Renal pelvis (tissue), 12 donors: ENCODE measurements around the gene TLR9. TPM values are rescaled to one million over a fixed set of nuclear protein-coding genes. Genes with fewer than 3 reads are reported as not detected.
"Not testable (repeated sequence)": the region's sequence is repeated elsewhere in the genome, so short reads cannot be mapped to it uniquely, and the experiment has no call there.

ENCODE experiments used
- DNase-seq: peaks from one replicate; pipeline ENCODE4 v3.0.0-alpha.2; 2013
- long read RNA-seq, 16 experiments: transcript quantifications; one replicate each; lab custom pipeline, GENCODE V29; 2026
- polyA plus RNA-seq, 3 donors: library from polyadenylated mRNA; unstranded; fragments of 120-200 nt; gene quantifications; one replicate each; pipeline ENCODE4 v1.2.1, GENCODE V29; 2013; ENCODE audit not compliant: insufficient read length in 3 of 3

The TLR9 gene
- under 1 TPM; 0.09 to 0.36 (median 0.28) TPM for polyA plus RNA-seq
- long read RNA-seq, donor 1 = 0 reads
- long read RNA-seq, donor 2 = 0 reads
- long read RNA-seq, donor 3 = 0 reads
- long read RNA-seq, donor 4 = 0 reads
- long read RNA-seq, donor 5, partial matches to known transcripts = 0 of 1 reads
- long read RNA-seq, donor 5, other reads (novel, unspliced or antisense) = 0 of 1 reads
- long read RNA-seq, donor 6 = 0 reads
- long read RNA-seq, donor 7 = 0 reads
- long read RNA-seq, donor 8 = 0 reads
- long read RNA-seq, donor 9, partial matches to known transcripts = 0 of 1 reads
- long read RNA-seq, donor 9, other reads (novel, unspliced or antisense) = 0 of 1 reads
- long read RNA-seq, donor 10 = 0 reads
- long read RNA-seq, donor 11, partial matches to known transcripts = 0 of 1 reads
- long read RNA-seq, donor 11, other reads (novel, unspliced or antisense) = 0 of 1 reads
- long read RNA-seq, donor 12 = 0 reads
- long read RNA-seq, donor 13 = 0 reads
- long read RNA-seq, donor 14 = 0 reads
- long read RNA-seq, donor 15, partial matches to known transcripts = 0 of 1 reads
- long read RNA-seq, donor 15, other reads (novel, unspliced or antisense) = 0 of 1 reads
- long read RNA-seq, donor 16 = 0 reads

GRCh38 chr3:52225452-52226228, at the start of gene TLR9:
TSS of gene TLR9 (minus strand) at chr3:52225645. CDS start at chr3:52225529, 116 bp downstream.
- no peak for DNase-seq

- DNase-seq = not testable (repeated sequence)
Observed at GRCh38 chr3:52274781-52275180, 49.3 kb upstream of the TLR9 start.

GRCh38 chr3:52272831-52273230, 47.4 kb upstream of the TLR9 start:
- no peak for DNase-seq

DNA sequence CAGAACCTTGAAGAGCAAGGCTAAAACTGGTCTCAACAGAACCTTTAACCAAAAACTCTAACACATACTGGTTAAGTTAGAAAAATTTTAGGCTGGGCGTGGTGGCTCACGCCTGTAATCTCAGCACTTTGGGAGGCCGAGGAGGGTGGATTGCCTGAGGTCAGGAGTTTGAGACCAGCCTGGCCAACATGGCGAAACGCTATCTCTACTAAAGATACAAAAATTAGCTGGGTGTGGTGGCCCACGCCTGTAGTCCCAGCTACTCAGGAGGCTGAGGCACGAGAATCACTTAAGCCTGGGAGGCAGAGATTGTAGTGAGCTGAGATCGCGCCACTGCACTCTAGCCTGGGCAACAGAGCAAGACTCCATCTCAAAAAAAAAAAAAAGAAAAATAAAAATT, 46.7 kb upstream of the TLR9 start:
- not testable (repeated sequence) for DNase-seq

DNA sequence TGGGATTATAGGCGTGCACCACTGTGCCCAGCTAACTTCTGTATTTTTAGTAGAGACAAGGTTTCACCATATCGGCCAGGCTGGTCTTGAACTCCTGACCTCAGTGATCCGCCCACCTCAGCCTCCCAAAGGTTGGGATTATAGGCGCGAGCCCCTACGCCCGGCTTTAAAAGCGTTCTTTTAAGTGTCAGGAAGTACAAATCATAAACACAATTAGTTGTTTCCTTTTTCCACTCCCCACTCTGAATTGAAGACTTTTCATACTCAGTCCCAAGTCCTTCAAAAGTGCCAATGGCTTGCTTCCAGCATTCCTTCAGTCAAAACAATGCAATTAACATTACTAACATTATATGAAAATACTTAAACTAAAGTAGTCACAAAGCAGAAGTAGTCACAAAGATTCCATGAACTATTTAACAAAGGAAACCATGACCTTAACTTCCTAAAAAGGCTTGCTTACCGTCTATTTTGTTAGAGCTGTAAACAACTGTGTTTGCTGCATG, 44.9 kb upstream of the TLR9 start:
- DNase-seq = no peak

- DNase-seq = no peak
Observed at GRCh38 chr3:52269776-52270175, 44.3 kb upstream of the TLR9 start.

- no peak for DNase-seq
Observed at GRCh38 chr3:52268036-52268435, 42.6 kb upstream of the TLR9 start.

GRCh38 chr3:52265387-52265786, 39.9 kb upstream of the TLR9 start:
- no peak for DNase-seq

- no peak for DNase-seq
Observed at GRCh38 chr3:52262447-52262846, 37.0 kb upstream of the TLR9 start.

DNA sequence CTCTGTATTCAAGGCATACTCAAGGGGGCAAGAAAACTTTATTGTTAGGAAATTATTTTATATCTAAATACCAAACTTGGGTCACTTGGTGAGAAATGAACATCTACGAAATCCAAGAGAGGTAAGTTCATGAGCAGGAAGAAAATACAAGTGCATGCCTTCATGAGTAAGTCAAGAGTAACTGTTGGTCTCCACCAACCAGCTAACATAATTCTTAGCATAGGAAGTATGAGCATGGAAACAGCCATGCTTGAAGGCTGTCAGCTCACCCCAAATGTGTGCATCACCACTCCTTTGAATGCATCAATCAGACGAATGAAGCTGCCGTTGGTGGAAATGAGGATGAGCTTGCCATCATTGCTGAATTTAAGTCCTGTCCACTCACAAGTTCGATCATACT, 34.0 kb upstream of the TLR9 start:
- no peak for DNase-seq

DNA sequence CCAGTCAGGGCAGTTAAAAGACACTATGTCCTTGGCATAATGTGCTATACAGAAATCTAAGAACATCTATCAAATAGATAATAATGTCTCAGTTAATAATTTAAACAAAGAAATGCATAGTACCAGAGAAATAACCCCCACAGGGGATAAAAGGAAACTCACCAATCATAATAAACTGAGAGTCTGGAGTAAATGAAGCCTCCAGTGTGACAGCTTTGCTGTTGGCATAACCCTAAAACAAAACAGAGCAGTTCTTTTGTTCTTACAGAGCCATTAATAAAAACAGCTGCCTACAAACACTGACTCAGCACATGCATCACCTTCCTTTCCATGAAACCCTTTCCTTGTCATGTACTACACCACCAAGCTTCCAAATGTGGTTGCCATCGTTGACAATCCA, 33.6 kb upstream of the TLR9 start:
- no peak for DNase-seq

DNA sequence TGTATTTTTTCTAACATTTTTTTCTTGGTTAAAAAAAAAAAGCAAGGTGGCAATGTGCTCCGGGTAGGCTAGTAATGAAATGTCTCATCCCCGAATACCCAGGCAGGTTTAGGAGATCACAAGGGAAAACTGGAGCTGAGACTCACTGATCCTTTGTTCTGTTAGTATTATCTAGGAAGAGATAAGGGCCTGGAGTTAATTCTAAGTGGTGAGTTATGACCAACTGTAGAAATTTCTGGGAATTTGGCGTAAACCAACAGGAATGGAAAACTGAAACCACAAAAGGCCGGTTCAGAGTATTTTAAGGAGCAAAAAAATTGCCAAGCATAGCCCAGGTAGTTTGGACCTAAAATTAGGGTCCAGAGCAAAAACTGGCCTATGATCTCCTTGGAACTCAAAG, 32.5 kb upstream of the TLR9 start:
- DNase-seq = no peak

- DNase-seq = no peak
Observed at GRCh38 chr3:52256622-52257021, 31.2 kb upstream of the TLR9 start.

GRCh38 chr3:52256159-52256558, 30.7 kb upstream of the TLR9 start:
- no peak for DNase-seq

- no peak for DNase-seq
Observed at GRCh38 chr3:52254608-52255007, 29.2 kb upstream of the TLR9 start.

- no peak for DNase-seq
Observed at GRCh38 chr3:52253314-52254304, 28.2 kb upstream of the TLR9 start.

- no peak for DNase-seq
Observed at GRCh38 chr3:52250122-52250521, 24.7 kb upstream of the TLR9 start.

- no peak for DNase-seq
Observed at GRCh38 chr3:52249683-52250082, 24.2 kb upstream of the TLR9 start.

DNA sequence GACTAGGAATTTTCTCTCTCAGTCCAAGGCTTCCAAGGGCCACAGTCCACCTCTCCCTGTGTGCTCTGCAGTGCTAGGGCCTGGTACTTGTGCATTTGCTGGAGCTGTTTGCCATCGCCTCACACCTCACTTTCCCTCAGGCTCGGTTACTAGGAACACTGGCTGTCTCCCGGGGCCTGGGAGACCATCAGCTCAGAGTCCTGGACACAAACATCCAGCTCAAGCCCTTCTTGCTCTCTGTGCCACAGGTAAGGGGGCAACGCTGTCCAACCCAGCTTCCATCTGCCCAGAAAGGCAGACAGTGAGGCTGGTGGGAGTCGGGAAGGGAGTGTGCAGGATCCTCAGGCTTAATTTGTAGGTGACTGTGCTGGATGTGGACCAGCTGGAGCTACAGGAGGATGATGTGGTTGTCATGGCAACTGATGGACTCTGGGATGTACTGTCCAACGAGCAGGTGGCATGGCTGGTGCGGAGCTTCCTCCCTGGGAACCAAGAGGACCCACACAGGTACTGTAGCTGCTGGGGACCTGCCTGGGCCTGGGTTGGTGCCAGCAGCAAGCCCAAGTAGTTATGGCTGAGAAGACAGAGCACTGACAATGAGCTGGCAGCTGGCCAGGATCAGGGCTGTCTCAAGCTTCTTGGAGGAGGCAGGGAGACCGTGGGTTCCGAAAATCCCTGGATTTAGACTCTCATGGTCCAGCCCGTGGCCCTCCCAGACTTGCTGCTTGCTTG, 23.5 kb upstream of the TLR9 start:
- no peak for DNase-seq

DNA sequence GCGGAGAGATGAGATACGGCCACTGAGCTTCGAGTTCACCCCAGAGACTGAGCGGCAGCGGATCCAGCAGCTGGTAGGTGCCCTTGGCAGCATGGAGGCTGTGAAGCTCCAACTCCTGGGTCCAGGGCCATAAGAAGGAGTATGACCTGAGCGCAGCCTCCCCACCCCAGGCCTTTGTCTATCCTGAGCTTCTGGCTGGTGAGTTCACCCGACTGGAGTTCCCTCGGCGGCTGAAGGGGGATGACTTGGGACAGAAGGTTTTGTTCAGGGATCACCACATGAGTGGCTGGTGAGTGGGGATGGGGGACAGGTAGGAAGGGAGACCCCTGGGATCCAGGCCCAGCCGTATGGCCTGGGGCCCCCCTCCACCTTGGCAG, 22.7 kb upstream of the TLR9 start:
- DNase-seq = no peak
